Uterus (tissue), 4 donors: ENCODE data around the gene HRG. TPM values are rescaled to one million over a fixed set of nuclear protein-coding genes. Genes with fewer than 3 reads are reported as not detected.
"Not testable (repeated sequence)": the region's sequence is repeated elsewhere in the genome, so short reads cannot be mapped to it uniquely, and the experiment has no call there.

Experiments
- DNase-seq, 2 donors: peaks; one replicate each; pipeline ENCODE4 v3.0.0-alpha.2; 2019 to 2020
- H3K27ac ChIP-seq, 2 donors: fragments of 200-600 bp; sonication (generic); 1 replicate in 1 of 2; 2 replicates in 1 of 2; pipeline ENCODE4 v1.5.1; 2016 to 2018
- H3K27me3 ChIP-seq, 2 donors: fragments of 200-600 bp; sonication (generic); one replicate each; pipeline ENCODE4 v1.5.1; 2018 to 2019; ENCODE audit warnings: control low read depth in 1 of 2
- H3K36me3 ChIP-seq, 2 donors: fragments of 200-600 bp; sonication (generic); one replicate each; pipeline ENCODE4 v1.5.1; 2019; ENCODE audit warnings: control low read depth in 1 of 2
- H3K4me1 ChIP-seq, 2 donors: fragments of 200-600 bp; sonication (generic); one replicate each; pipeline ENCODE4 v1.5.1; 2018 to 2019; ENCODE audit warnings: control low read depth in 1 of 2
- H3K4me3 ChIP-seq, 2 donors: fragments of 200-600 bp; sonication (generic); 1 replicate in 1 of 2; 2 replicates in 1 of 2; pipeline ENCODE4 v1.5.1; 2018 to 2019; ENCODE audit warnings: mild to moderate bottlenecking in 1 of 2
- H3K9me3 ChIP-seq, 2 donors: fragments of 200-600 bp; sonication (generic); one replicate each; pipeline ENCODE4 v1.5.1; 2019; ENCODE audit warnings: control low read depth in 1 of 2
- CTCF ChIP-seq, 4 experiments: fragments of 200-600 bp in 2 of 4; fragments of 450-650 bp in 2 of 4; sonication (generic) in 2 of 4; IDR thresholded peaks; one replicate each; pipeline ENCODE4 v1.5.1; 2016 to 2019; ENCODE audit warnings: antibody characterized with exemption in 4 of 4, mild to moderate bottlenecking in 2 of 4, moderate library complexity in 1 of 4
- POLR2A ChIP-seq, 2 donors: fragments of 450-650 bp; IDR thresholded peaks; one replicate each; pipeline ENCODE4 v1.6.1; 2016; ENCODE audit warnings: antibody characterized with exemption in 2 of 2, mild to moderate bottlenecking in 1 of 2, moderate library complexity in 1 of 2
- intact Hi-C: fragments of 100-400 bp; cut with DNase I; formaldehyde crosslinking; loops from one replicate; pipeline ENCODE4 v1.15.1; 2023; ENCODE audit warnings: low total_unique reads
- total RNA-seq, 4 donors: library from RNA; depleted of rRNA in 3 of 4; stranded (reverse); fragments of >200 nt in 3 of 4; gene quantifications; one replicate each; pipeline versions ENCODE4 v1.1.0 to v1.2.4, GENCODE V29; 2014 to 2023
- donor health status: DM: yes; HTN: yes; CAD: no.

Gene HRG
- total RNA-seq, 4 donors from 2014 or later, result not detected

DNA sequence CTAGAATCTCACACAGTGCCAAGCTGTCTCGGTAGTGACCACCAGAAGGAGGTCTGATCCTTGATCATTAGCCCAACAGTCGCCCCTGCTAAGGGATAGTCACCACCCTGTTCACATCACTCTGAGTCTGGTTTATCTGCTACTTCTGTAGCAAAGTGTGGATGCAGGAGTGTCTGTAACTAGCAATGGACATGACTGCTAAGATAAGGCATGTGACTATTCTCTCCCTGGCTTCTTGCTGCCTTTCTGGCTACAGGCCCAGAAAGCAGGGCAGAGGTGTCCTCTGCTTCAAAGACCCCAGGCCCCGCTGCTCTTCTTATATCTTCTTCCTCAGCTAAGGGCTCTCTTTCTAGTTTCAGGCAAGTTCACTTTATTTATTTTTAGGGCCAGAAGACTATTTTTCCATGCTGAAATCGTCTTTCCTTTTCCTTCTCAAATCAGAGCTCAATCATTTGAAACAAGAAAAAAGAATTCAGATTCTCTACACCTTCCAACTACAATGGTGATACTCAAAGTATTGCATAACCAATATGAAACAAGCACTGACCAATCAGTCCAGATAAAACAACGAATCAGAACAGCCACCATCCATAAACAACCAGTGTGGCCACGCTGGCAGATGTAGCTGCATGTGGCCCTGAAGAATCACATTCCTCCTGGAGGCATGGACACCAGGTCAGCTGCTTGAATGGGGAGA is 43.3 kb downstream of the HRG start:
- no peaks in the 10 kb centered on the region for H3K9me3 ChIP-seq
- H3K4me3 ChIP-seq, result no peak overlapping the region
- no peaks in the 10 kb centered on the region for H3K4me1 ChIP-seq
- H3K36me3 ChIP-seq, result no peaks in the 10 kb centered on the region
- TF ChIP-seq CTCF (IDR thresholded peaks at IDR 0.05) (no peak), POLR2A (IDR thresholded peaks at IDR 0.05) (no peak)
- intact Hi-C loops, result no loop called here
- H3K27ac ChIP-seq, result no peak overlapping the region
- H3K27me3 ChIP-seq, result no peaks in the 10 kb centered on the region
- no peak for DNase-seq

GRCh38 chr3:186710694-186711093 is 44.9 kb downstream of the HRG start:
- H3K4me1 ChIP-seq, intact Hi-C loops, H3K4me3 ChIP-seq, H3K9me3 ChIP-seq, H3K36me3 ChIP-seq, H3K27ac ChIP-seq, H3K27me3 ChIP-seq, DNase-seq: not testable (repeated sequence)

- no peak for TF ChIP-seq POLR2A (IDR thresholded peaks at IDR 0.05)
- no peak for TF ChIP-seq CTCF (IDR thresholded peaks at IDR 0.05)
- H3K27ac ChIP-seq, result no peak overlapping the region
- H3K9me3 ChIP-seq, result no peaks in the 10 kb centered on the region
- H3K36me3 ChIP-seq, result no peaks in the 10 kb centered on the region
- H3K4me1 ChIP-seq, result no peaks in the 10 kb centered on the region
- no peaks in the 10 kb centered on the region for H3K27me3 ChIP-seq
- H3K4me3 ChIP-seq, result no peak overlapping the region
- intact Hi-C loops, result no loop called here
- DNase-seq, result no peak
These were observed 47.7 kb downstream of the HRG start for GRCh38 chr3:186713499-186713898.

DNA sequence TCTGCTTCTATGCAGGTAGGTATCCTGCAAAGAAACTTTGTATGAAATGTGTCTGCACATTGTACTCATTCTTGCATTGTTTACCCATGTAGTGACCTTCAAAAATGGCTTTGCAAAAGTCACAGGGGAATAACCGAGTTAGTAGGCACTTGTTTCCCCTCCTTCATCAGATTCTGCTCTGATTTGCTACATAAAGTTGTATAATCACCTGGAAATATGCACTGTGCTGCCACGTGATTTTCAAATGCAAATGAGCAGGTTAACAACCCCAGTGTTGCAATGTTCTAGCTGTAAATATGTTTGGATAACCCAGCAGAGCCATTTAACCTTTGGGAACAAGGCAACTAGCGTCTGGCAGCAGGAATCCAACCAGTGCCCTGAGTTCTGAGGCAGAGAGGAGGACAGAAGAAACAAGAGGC is 51.2 kb downstream of the HRG start, which contains the start of gene KNG1:
Gene KNG1 (plus strand): TSS at position 321 of the 419 bp plus-strand sequence. CDS start 184 bp downstream, outside the sequence.
- H3K9me3 ChIP-seq, result no peaks in the 10 kb centered on the region
- no peaks in the 10 kb centered on the region for H3K27me3 ChIP-seq
- TF ChIP-seq CTCF (IDR thresholded peaks at IDR 0.05) (no peak), POLR2A (IDR thresholded peaks at IDR 0.05) (no peak)
- no peak for DNase-seq
- no peak within 1 kb of the TSS for H3K4me3 ChIP-seq
- H3K27ac ChIP-seq, result no peak within 1 kb of the TSS
- no peaks in the 10 kb centered on the region for H3K4me1 ChIP-seq
- no peaks in the 10 kb centered on the region for H3K36me3 ChIP-seq
- intact Hi-C loops, result no loop called here

- H3K9me3 ChIP-seq, result no peaks in the 10 kb centered on the region
- H3K27ac ChIP-seq, result no peak overlapping the region
- TF ChIP-seq CTCF (IDR thresholded peaks at IDR 0.05), result no peak
- TF ChIP-seq POLR2A (IDR thresholded peaks at IDR 0.05), result no peak
- no peaks in the 10 kb centered on the region for H3K4me1 ChIP-seq
- intact Hi-C loops, result no loop called here
- H3K36me3 ChIP-seq, result no peaks in the 10 kb centered on the region
- no peak overlapping the region for H3K4me3 ChIP-seq
- no peak for DNase-seq
- H3K27me3 ChIP-seq, result no peaks in the 10 kb centered on the region
These were observed 54.3 kb downstream of the HRG start for GRCh38 chr3:186719945-186720739.
